MM.1S (cell line): ENCODE data around the gene PGD.

Source experiments
- CTCF ChIP-seq: fragments of 300-600 bp; sonication (generic); IDR thresholded peaks from 2 replicates; pipeline ENCODE4 v1.5.1; 2016; ENCODE audit warnings: antibody characterized with exemption, low read length, mixed read lengths
- EZH2 ChIP-seq: fragments of 300-600 bp; sonication (generic); optimal IDR thresholded peaks from 2 replicates; pipeline ENCODE3; 2017; ENCODE audit warnings: low read depth, mild to moderate bottlenecking, antibody characterized with exemption, low read length, mixed read lengths

- TF ChIP-seq CTCF = no peak
- TF ChIP-seq EZH2 = no peak
Measured at GRCh38 chr1:10444795-10445397, 46.0 kb downstream of the PGD start.
